ELF-1 (cell line): ENCODE measurements around the gene TESK2.

Experiments used
- DNase-seq: peaks from one replicate; pipeline ENCODE4 v3.0.0-alpha.2; 2016; ENCODE audit warnings: low read depth, low spot score

TESK2 gene

GRCh38 chr1:45304311-45305081 is 186.5 kb downstream of the TESK2 start:
- DNase-seq = no peak

GRCh38 chr1:45303520-45304310 is 187.2 kb downstream of the TESK2 start:
- DNase-seq = peak; percentile 97

GRCh38 chr1:45302505-45303150 is 188.3 kb downstream of the TESK2 start:
- DNase-seq = no peak

GRCh38 chr1:45300669-45300997 is 190.3 kb downstream of the TESK2 start:
- no peak for DNase-seq

- peak; percentile 63 for DNase-seq
Observed at GRCh38 chr1:45299981-45300668, 190.8 kb downstream of the TESK2 start.

GRCh38 chr1:45299296-45299695 is 191.7 kb downstream of the TESK2 start:
- no peak for DNase-seq

- DNase-seq = no peak
Observed at GRCh38 chr1:45297666-45298356, 193.2 kb downstream of the TESK2 start.
